ENCODE measurements around the gene IL1RAPL2.

DNA sequence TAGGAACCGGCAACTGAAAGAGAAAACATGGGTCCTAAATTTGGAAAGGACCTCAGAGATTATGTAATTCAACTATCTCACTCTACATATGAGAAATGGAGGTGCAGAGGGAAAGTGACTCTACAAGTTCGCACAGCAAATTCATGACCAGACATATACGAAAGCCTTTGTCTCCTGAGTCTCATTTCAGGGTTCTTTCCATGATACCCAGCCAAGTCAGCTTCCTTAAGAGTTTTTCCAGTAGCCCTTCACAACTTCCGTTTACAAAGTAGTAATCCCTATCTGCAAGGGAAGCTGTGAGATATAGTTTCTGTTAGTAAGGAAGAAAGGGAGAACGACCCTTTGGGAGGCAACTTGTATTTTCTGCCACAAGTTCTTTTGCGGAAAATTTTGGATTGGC is 543.9 kb downstream of the IL1RAPL2 start:
- TF ChIP-seq ZNF350 (tag by site-specific recombination; IDR thresholded peaks at IDR 0.05) (no peak), ZNF501 (tag by site-specific recombination; IDR thresholded peaks at IDR 0.05) (no peak), ZNF155 (tag by site-specific recombination; IDR thresholded peaks at IDR 0.05) (no peak), PRDM10 (tag by site-specific recombination; IDR thresholded peaks at IDR 0.05) (no peak), ZNF24 (tag by site-specific recombination; IDR thresholded peaks at IDR 0.05) (no peak)
- TF ChIP-seq, protein P1, sequence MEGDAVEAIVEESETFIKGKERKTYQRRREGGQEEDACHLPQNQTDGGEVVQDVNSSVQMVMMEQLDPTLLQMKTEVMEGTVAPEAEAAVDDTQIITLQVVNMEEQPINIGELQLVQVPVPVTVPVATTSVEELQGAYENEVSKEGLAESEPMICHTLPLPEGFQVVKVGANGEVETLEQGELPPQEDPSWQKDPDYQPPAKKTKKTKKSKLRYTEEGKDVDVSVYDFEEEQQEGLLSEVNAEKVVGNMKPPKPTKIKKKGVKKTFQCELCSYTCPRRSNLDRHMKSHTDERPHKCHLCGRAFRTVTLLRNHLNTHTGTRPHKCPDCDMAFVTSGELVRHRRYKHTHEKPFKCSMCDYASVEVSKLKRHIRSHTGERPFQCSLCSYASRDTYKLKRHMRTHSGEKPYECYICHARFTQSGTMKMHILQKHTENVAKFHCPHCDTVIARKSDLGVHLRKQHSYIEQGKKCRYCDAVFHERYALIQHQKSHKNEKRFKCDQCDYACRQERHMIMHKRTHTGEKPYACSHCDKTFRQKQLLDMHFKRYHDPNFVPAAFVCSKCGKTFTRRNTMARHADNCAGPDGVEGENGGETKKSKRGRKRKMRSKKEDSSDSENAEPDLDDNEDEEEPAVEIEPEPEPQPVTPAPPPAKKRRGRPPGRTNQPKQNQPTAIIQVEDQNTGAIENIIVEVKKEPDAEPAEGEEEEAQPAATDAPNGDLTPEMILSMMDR (tag by site-specific recombination; IDR thresholded peaks at IDR 0.05) = no peak
- TF ChIP-seq, protein P2, sequence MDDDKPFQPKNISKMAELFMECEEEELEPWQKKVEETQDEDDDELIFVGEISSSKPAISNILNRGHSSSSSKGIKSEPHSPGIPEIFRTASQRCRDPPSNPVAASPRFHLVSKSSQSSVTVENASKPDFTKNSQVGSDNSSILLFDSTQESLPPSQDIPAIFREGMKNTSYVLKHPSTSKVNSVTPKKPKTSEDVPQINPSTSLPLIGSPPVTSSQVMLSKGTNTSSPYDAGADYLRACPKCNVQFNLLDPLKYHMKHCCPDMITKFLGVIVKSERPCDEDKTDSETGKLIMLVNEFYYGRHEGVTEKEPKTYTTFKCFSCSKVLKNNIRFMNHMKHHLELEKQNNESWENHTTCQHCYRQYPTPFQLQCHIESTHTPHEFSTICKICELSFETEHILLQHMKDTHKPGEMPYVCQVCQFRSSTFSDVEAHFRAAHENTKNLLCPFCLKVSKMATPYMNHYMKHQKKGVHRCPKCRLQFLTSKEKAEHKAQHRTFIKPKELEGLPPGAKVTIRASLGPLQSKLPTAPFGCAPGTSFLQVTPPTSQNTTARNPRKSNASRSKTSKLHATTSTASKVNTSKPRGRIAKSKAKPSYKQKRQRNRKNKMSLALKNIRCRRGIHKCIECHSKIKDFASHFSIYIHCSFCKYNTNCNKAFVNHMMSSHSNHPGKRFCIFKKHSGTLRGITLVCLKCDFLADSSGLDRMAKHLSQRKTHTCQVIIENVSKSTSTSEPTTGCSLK (tag by site-specific recombination; IDR thresholded peaks at IDR 0.05) = no peak

All from HEK293 (cell line).